DMS153 treated with DMSO at 0.1 percent for 48 hours (cell line): ENCODE results near the gene CHD9NB.
A peak's percentile ranks its signal among the peaks of the same experiment; 100 is the strongest.

Experiments
- DNase-seq: peaks from one replicate; lab custom pipeline; 2025; ENCODE audit not compliant: unreplicated experiment; lab: John Stamatoyannopoulos, UW

The CHD9NB gene

GRCh38 chr16:53035176-53035942 lies 17.3 kb downstream of the CHD9NB start:
- DNase-seq: no peak

GRCh38 chr16:53034306-53034705 lies 18.4 kb downstream of the CHD9NB start:
- DNase-seq: no peak

GRCh38 chr16:53031323-53031942 lies 21.3 kb downstream of the CHD9NB start:
- no peak for DNase-seq

- DNase-seq: no peak
Observed at GRCh38 chr16:53029971-53030370, 22.7 kb downstream of the CHD9NB start.

- no peak for DNase-seq
Observed at GRCh38 chr16:53024045-53024444, 28.7 kb downstream of the CHD9NB start.

GRCh38 chr16:53022374-53022773 lies 30.3 kb downstream of the CHD9NB start:
- DNase-seq: peak; percentile 6

GRCh38 chr16:53018834-53019416 lies 33.8 kb downstream of the CHD9NB start:
- DNase-seq: no peak

- no peak for DNase-seq
Observed at GRCh38 chr16:53014287-53014686, 38.4 kb downstream of the CHD9NB start.

- DNase-seq: no peak
Observed at GRCh38 chr16:53007095-53007494, 45.6 kb downstream of the CHD9NB start.

GRCh38 chr16:52997922-52998321 lies 54.8 kb downstream of the CHD9NB start:
- DNase-seq: no peak

GRCh38 chr16:52994942-52995341 lies 57.8 kb downstream of the CHD9NB start:
- DNase-seq: no peak

- DNase-seq: no peak
Observed at GRCh38 chr16:52993179-52993578, 59.5 kb downstream of the CHD9NB start.

- DNase-seq: no peak
Observed at GRCh38 chr16:52991572-52991971, 61.1 kb downstream of the CHD9NB start.
